ENCODE data around the gene MRTFB. TPM values are rescaled to one million over a fixed set of nuclear protein-coding genes. Genes with fewer than 3 reads are reported as not detected.

The MRTFB gene
- total RNA-seq, 1 experiment from 2014 or later: 71.5 TPM

- CTCF ChIA-PET: no interaction called here
- intact Hi-C loops (cut with micrococcal nuclease; ENCODE audit: unreplicated experiment): no loop called here
These were observed 30.0 kb upstream of the MRTFB start for GRCh38 chr16:14041164-14041563.

GRCh38 chr16:14042706-14043105, 28.4 kb upstream of the MRTFB start:
- DNase-seq: no peak
- intact Hi-C loops (cut with micrococcal nuclease; ENCODE audit: unreplicated experiment): no loop called here
- Histone ChIP-seq H3K79me2 (ENCODE audit: low read depth) (no peaks in the 10 kb centered on the region), H3K27me3 (ENCODE audit: insufficient read depth, low read depth) (no peaks in the 10 kb centered on the region), H4K20me1 (ENCODE audit: insufficient read depth) (no peaks in the 10 kb centered on the region), H3K9me3 (ENCODE audit: insufficient read depth, low read depth) (no peaks in the 10 kb centered on the region), H3K4me2 (no peak overlapping the region), H3K27ac (no peak overlapping the region), H3K9me2 (ENCODE audit: insufficient read depth) (no peaks in the 10 kb centered on the region), H3K36me3 (ENCODE audit: low read depth) (no peaks in the 10 kb centered on the region), H3K4me3 (no peak overlapping the region), H2AFZ (no peak overlapping the region), H3K4me1 (replicated peaks; ENCODE audit: insufficient read depth) (no peaks in the 10 kb centered on the region), H3F3A (ENCODE audit: insufficient read depth, low read depth) (no peaks in the 10 kb centered on the region)
- BruUV-seq (replicated peaks): no TSS peak
- ChIA-PET CTCF (no interaction called here), POLR2A (ENCODE audit: unreplicated experiment) (no interaction called here)
- TF ChIP-seq EZH2 (IDR thresholded peaks at IDR 0.05; ENCODE audit: low read depth): no peak

More at GRCh38 chr16:14041164-14041563, 30.0 kb upstream of the MRTFB start:
- no peak for TF ChIP-seq EZH2 (IDR thresholded peaks at IDR 0.05; ENCODE audit: low read depth)
- TF ChIP-seq CTCF (conservative IDR thresholded peaks at IDR 0.05): no peak
- Histone ChIP-seq H3K9me2 (ENCODE audit: insufficient read depth) (no peaks in the 10 kb centered on the region), H3K4me2 (no peak overlapping the region), H4K20me1 (ENCODE audit: insufficient read depth) (no peaks in the 10 kb centered on the region), H3F3A (ENCODE audit: insufficient read depth, low read depth) (no peaks in the 10 kb centered on the region), H3K4me3 (no peak overlapping the region), H3K36me3 (ENCODE audit: low read depth) (no peaks in the 10 kb centered on the region), H3K27ac (no peak overlapping the region), H3K9me3 (ENCODE audit: insufficient read depth, low read depth) (no peaks in the 10 kb centered on the region), H3K79me2 (ENCODE audit: low read depth) (no peaks in the 10 kb centered on the region), H2AFZ (no peak overlapping the region), H3K27me3 (ENCODE audit: insufficient read depth, low read depth) (no peaks in the 10 kb centered on the region), H3K4me1 (replicated peaks; ENCODE audit: insufficient read depth) (no peaks in the 10 kb centered on the region)
- POLR2A ChIA-PET (ENCODE audit: unreplicated experiment): no interaction called here
- no TSS peak for BruUV-seq (replicated peaks)
- DNase-seq: no peak

GRCh38 chr16:14043278-14043677, 27.8 kb upstream of the MRTFB start:
- Histone ChIP-seq H3K4me2 (no peak overlapping the region), H3K9me2 (ENCODE audit: insufficient read depth) (no peaks in the 10 kb centered on the region)
- intact Hi-C loops (cut with micrococcal nuclease; ENCODE audit: unreplicated experiment): no loop called here

More at GRCh38 chr16:14043278-14043677, 27.8 kb upstream of the MRTFB start:
- no peaks in the 10 kb centered on the region for H3K27me3 ChIP-seq (ENCODE audit: insufficient read depth, low read depth)
- H3K79me2 ChIP-seq (ENCODE audit: low read depth): no peaks in the 10 kb centered on the region
- H3K4me3 ChIP-seq: no peak overlapping the region
- H3K9me3 ChIP-seq (ENCODE audit: insufficient read depth, low read depth): no peaks in the 10 kb centered on the region
- no peaks in the 10 kb centered on the region for H3K36me3 ChIP-seq (ENCODE audit: low read depth)
- H2AFZ ChIP-seq: no peak overlapping the region
- H3K27ac ChIP-seq: no peak overlapping the region
- no peak for TF ChIP-seq EZH2 (IDR thresholded peaks at IDR 0.05; ENCODE audit: low read depth)
- no peak for TF ChIP-seq CTCF (conservative IDR thresholded peaks at IDR 0.05)
- no peaks in the 10 kb centered on the region for H3F3A ChIP-seq (ENCODE audit: insufficient read depth, low read depth)
- ChIA-PET POLR2A (ENCODE audit: unreplicated experiment) (no interaction called here), CTCF (no interaction called here)
- no peaks in the 10 kb centered on the region for H3K4me1 ChIP-seq (replicated peaks; ENCODE audit: insufficient read depth)
- no TSS peak for BruUV-seq (replicated peaks)
- H4K20me1 ChIP-seq (ENCODE audit: insufficient read depth): no peaks in the 10 kb centered on the region
- DNase-seq: no peak

Data from PC-9 (cell line).